ENCODE measurements around the gene TGOLN2. TPM values are rescaled to one million over a fixed set of nuclear protein-coding genes. Genes with fewer than 3 reads are reported as not detected.

TGOLN2 gene
- total RNA-seq, 1 experiment from 2014 or later, result 120 TPM

DNA sequence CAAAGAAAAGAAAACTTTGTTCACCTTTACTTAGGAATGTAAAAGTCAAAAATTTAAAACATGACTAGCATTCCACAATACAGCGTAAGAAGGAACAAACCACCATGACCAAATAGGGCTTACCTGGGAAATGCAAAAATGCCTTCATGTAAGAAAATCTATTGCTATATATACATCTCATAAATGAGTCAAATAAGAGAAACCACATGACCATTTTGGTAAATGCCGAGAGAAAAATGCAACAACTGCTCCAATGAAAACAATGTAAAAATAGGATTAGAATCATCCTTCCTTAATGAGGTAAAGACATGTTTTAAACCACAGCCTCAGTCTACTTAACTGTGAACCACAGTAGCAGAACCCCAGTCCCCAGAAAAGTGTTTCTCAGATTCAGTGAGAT, 49.4 kb downstream of the TGOLN2 start:
- H3K4me1 ChIP-seq (replicated peaks), result peaks cover 30% of the 10 kb centered on the region
- H3K36me3 ChIP-seq, result no peaks in the 10 kb centered on the region
- no peaks in the 10 kb centered on the region for H3K27me3 ChIP-seq (replicated peaks)
- H3K4me3 ChIP-seq, result no peak overlapping the region
- peak overlapping the region; percentile 11 for H3K27ac ChIP-seq
- peak in 1 of 2 experiments; percentile 46 for DNase-seq (ENCODE audit: low read depth in 1 of 2, low spot score in 2 of 2)
- H3K9me3 ChIP-seq (replicated peaks), result no peaks in the 10 kb centered on the region

DNA sequence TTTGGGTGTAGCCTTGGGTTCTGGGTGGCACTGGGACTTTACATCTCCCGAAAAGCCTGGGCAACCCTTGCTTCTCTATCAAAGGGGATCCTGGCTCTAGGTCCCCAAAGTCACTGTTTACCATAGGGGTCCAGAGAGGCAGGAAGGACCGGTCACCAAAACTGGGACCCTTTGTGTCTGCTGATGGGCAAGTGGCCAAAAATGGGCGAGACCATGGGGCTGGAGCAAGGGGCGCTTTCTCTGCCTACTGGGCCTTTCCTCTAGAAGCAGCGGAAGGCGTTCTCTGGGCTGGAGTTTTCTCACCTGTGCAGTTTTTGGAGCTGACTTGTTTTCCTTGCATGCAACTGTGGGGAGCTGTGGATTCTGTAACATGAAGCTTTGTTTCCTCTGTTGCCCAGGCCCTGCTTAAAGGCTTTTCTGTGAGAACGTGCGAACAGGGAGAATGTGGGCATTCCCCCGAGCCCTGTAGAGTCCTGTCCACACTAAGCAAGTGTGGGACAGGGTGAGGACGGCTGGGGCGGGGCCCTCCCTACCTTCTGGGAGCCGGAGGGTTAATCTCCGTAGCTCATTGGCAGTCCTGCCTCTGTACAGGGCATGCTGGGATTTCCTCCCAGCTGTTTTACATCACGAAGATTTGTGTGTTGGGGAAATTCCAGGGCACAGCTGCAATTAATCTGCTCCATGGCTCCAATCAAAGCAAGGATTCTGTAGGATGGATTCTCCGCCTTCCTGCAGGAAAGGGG, 50.2 kb downstream of the TGOLN2 start:
- DNase-seq (ENCODE audit: low read depth in 1 of 2, low spot score in 2 of 2), result peak; percentile 49 to 68
- Histone ChIP-seq H3K27me3 (replicated peaks) (no peaks in the 10 kb centered on the region), H3K9me3 (replicated peaks) (no peaks in the 10 kb centered on the region), H3K36me3 (no peaks in the 10 kb centered on the region), H3K27ac (peak overlapping the region; percentile 11; the same call in 1 of the 2 replicates), H3K4me1 (replicated peaks) (peaks cover 30% of the 10 kb centered on the region), H3K4me3 (no peak overlapping the region)

DNA sequence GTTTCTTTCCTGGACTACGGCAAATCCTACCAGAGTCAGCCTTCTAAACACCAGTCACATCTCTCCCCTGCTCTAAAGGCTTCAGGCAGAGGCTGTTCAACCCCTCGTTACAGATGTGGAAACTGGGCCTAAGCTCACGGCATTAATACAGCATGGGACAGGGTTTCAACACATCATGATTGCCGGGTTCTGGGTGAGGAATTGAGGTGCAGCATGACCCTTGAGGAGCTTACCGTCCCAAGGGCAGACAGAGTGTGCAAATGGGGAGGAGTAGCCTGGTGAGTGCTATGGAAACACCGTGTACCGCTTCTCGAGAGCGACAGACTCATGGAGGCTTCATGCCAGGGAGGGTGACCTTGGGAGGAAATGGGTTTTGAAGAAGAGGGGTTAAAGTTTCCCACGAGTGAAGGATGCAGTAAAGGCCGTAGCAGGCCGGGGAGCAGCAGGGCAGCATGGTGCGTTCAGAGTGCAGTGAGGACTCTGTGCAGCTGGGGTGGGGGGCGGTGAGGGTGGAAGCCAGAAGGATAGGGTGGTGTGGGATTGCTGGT, 51.1 kb downstream of the TGOLN2 start:
- H3K4me3 ChIP-seq, result no peak overlapping the region

DNA sequence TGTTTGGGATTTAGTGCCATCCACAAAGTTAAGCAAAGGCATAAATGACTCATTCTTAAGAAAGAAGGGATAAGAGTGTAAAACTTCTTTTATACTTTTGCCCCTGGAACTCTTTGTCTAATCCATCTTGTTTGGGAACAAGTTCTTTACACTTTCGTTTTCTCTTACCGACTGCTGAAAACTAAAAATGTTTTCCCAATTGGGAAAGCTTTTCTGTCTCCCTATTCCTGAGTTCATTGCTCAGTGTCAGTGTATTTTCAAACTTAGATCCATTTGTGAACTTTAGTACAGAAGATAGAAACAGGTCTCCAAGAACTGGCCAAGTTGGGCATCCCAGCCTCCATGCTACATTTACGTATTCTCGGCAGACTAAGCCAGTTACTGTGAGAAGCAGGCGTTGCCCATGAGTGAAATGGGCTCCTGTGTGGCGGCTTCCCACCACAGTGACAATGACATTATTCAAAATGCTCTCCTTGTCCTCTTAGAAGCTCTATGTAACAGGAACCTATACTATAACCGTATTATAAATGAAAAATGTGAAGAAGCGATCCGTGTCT, 51.7 kb downstream of the TGOLN2 start:
- H3K27ac ChIP-seq, result no peak overlapping the region
- no peaks in the 10 kb centered on the region for H3K27me3 ChIP-seq (replicated peaks)
- peaks cover 30% of the 10 kb centered on the region for H3K4me1 ChIP-seq (replicated peaks)
- no peak overlapping the region for H3K4me3 ChIP-seq
- DNase-seq (ENCODE audit: low read depth in 1 of 2, low spot score in 2 of 2), result no peak
- no peaks in the 10 kb centered on the region for H3K9me3 ChIP-seq (replicated peaks)
- no peaks in the 10 kb centered on the region for H3K36me3 ChIP-seq

More for the DNA sequence above, 51.1 kb downstream of the TGOLN2 start:
- no peak overlapping the region for H3K27ac ChIP-seq
- H3K9me3 ChIP-seq (replicated peaks), result no peaks in the 10 kb centered on the region
- peaks cover 30% of the 10 kb centered on the region for H3K4me1 ChIP-seq (replicated peaks)
- H3K36me3 ChIP-seq, result no peaks in the 10 kb centered on the region
- DNase-seq (ENCODE audit: low read depth in 1 of 2, low spot score in 2 of 2), result no peak
- no peaks in the 10 kb centered on the region for H3K27me3 ChIP-seq (replicated peaks)

DNA sequence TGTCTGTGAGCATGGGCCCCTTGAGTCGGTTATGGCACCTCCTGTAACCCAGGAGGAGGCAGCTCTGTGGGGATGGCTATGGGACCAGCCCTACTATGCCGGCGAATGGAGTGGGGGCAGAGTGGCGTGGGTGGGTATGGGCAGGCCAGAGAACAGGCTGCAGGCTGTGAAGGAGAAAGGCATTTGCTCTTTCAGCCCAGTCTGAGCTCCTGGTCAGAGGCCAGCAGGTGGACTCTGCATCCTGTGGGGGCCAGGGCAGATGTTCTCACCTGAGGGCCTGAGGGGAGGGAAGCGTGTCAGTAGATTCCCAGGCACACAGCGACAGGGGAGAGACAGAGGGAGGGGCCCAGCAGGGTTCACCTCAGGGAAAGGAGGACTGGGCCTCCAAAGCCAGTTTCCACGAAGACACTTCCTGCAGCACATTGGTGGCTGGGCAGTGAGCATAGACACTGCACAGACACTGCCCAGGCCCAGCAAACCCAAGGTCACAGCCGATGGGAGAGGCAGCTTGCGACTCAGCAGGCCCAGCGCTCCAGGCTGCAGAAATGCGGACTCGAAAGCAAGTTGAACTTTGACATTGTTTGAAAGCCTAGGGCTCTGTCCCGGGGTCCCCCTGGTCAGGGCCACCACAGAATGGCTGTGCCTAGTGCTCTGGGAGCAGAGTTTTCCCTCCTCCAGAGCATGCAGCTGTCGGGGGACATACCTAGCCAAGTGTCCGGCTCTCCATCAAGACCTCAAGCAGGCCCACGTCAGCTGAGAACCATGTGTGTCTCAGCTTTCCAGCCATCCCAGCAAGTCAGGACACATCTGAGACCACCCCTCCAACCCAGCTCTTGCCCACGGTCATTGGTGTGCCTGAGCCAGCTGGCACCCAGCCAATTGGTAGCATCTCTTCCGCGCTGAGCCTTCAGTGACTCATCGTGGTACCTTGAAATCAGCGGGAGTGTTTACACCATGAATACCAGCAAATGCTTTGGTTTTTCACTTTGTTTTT, 53.8 kb downstream of the TGOLN2 start:
- H3K27ac ChIP-seq, result no peak overlapping the region
- H3K27me3 ChIP-seq (replicated peaks), result no peaks in the 10 kb centered on the region

DNA sequence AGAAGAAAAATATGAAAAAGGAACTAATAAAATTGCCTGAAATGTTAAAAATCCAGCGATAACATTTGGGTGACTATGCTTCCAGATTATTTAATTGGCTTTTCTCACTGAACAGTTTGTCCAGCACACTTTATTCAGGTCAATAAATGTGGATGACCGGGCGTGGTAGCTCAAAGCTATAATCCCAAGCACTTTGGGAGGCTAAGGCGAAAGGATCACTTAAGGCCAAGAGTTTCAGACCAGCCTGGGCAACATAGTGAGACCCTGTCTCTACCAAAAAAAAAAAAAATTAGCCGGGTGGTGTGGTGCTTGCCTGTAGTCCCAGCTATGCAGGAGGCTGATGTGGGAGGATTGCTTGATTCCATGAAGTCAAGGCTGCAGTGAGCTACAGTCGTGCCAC, 55.4 kb downstream of the TGOLN2 start:
- no peak for DNase-seq (ENCODE audit: low read depth in 1 of 2, low spot score in 2 of 2)
- Histone ChIP-seq H3K9me3 (replicated peaks) (no peaks in the 10 kb centered on the region), H3K27me3 (replicated peaks) (no peaks in the 10 kb centered on the region), H3K4me3 (no peak overlapping the region), H3K4me1 (replicated peaks) (peaks cover 12% of the 10 kb centered on the region), H3K27ac (no peak overlapping the region), H3K36me3 (no peaks in the 10 kb centered on the region)

More for the DNA sequence above, 53.8 kb downstream of the TGOLN2 start:
- Histone ChIP-seq H3K4me1 (replicated peaks) (peaks cover 29% of the 10 kb centered on the region), H3K4me3 (no peak overlapping the region), H3K36me3 (no peaks in the 10 kb centered on the region), H3K9me3 (replicated peaks) (no peaks in the 10 kb centered on the region)
- peak; percentile 70 to 85 for DNase-seq (ENCODE audit: low read depth in 1 of 2, low spot score in 2 of 2)

DNA sequence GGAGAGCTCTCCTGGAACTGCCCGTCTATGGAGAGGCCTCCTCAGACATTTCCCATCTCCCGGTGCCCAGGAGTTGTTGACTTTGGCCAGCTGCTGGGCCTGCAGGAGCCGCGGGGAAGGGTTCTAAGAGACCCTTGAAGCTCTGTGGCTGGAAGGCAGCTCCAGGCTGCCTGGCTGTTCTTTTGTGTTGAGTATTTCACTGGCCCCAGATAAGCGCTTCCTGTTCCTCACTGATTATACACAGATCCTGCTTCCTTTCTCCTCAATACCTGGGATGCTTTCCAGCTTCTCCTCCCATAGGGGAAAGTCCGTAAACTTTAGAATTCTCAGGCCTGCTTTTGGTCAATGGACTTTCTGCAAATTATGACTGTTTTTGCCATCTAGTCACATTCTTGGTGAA, 57.8 kb downstream of the TGOLN2 start:
- DNase-seq (ENCODE audit: low read depth in 1 of 2, low spot score in 2 of 2), result no peak
- Histone ChIP-seq H3K36me3 (no peaks in the 10 kb centered on the region), H3K27me3 (replicated peaks) (no peaks in the 10 kb centered on the region), H3K27ac (no peak overlapping the region), H3K9me3 (replicated peaks) (no peaks in the 10 kb centered on the region), H3K4me3 (no peak overlapping the region), H3K4me1 (replicated peaks) (peaks cover 14% of the 10 kb centered on the region)

Other genes starting within 250 kb of the TGOLN2 start
- 0.68 and 1.3 TPM in 2 replicates for gene TCF7L1, start 194.6 kb downstream of the TGOLN2 start, total RNA-seq (2014; rRNA removed; shearing (Covaris generic))
- 40.7 and 55.8 TPM in 2 replicates for gene RETSAT, start 26.5 kb upstream of the TGOLN2 start, total RNA-seq (2014; rRNA removed; shearing (Covaris generic))
- 13.7 and 22.3 TPM in 2 replicates for gene ELMOD3, start 26.8 kb upstream of the TGOLN2 start, total RNA-seq (2014; rRNA removed; shearing (Covaris generic))
- 0.60 and 1.4 TPM in 2 replicates for gene CAPG, start 82.4 kb upstream of the TGOLN2 start, total RNA-seq (2014; rRNA removed; shearing (Covaris generic))
- not detected in 2 replicates for gene SH2D6, start 90.7 kb upstream of the TGOLN2 start, total RNA-seq (2014; rRNA removed; shearing (Covaris generic))
- gene MAT2A, start 211.2 kb upstream of the TGOLN2 start, total RNA-seq (2014; rRNA removed; shearing (Covaris generic)), result 84.2 and 92.7 TPM in 2 replicates
- 38.0 and 41.2 TPM in 2 replicates for gene GGCX, start 233.5 kb upstream of the TGOLN2 start, total RNA-seq (2014; rRNA removed; shearing (Covaris generic))
- gene VAMP8, start 249.6 kb upstream of the TGOLN2 start, total RNA-seq (2014; rRNA removed; shearing (Covaris generic)), result not detected in 2 replicates

Measured in SJSA1 (cell line).